HepG2 (cell line): ENCODE measurements around the gene GFOD1. TPM values are rescaled to one million over a fixed set of nuclear protein-coding genes. Genes with fewer than 3 reads are reported as not detected.
A peak's percentile ranks its signal among the peaks of the same experiment; 100 is the strongest.

Experiments
- AGO2 ChIP-seq: fragments of 200-400 bp; formaldehyde crosslinking; optimal IDR thresholded peaks from 2 replicates; pipeline ENCODE3; 2017; ENCODE audit warnings: mild to moderate bottlenecking, low read depth, low read length, moderate library complexity
- DNMT3B ChIP-seq: conservative IDR thresholded peaks from 2 replicates; pipeline ENCODE4 v1.6.1; 2016; ENCODE audit warnings: missing biosample characterization, control low read depth
- ELF1 ChIP-seq: sonication (generic); formaldehyde crosslinking; IDR thresholded peaks from 2 replicates; pipeline ENCODE4 v1.4.0; 2020; ENCODE audit warnings: missing genetic modification reagents
- KLF15 ChIP-seq: sonication (generic); formaldehyde crosslinking; IDR thresholded peaks from 2 replicates; pipeline ENCODE4 v1.8.1; 2023; ENCODE audit warnings: borderline replicate concordance, mild to moderate bottlenecking, inconsistent platforms, missing genetic modification reagents, mixed read lengths
- MEIS1 ChIP-seq: sonication (generic); formaldehyde crosslinking; IDR thresholded peaks from 2 replicates; pipeline ENCODE4 v1.9.0; 2021; ENCODE audit warnings: mild to moderate bottlenecking, missing genetic modification reagents, moderate library complexity, borderline replicate concordance
- MTF2 ChIP-seq: sonication (generic); formaldehyde crosslinking; IDR thresholded peaks from 2 replicates; pipeline ENCODE4 v1.5.0; 2020; ENCODE audit warnings: missing genetic modification reagents, borderline replicate concordance
- REST ChIP-seq, 2 experiments: IDR thresholded peaks; 2 replicates each; pipeline ENCODE4 v1.6.1; 2011 to 2012; ENCODE audit warnings: low read length in 2 of 2, borderline replicate concordance in 1 of 2, low read depth in 1 of 2, mild to moderate bottlenecking in 1 of 2, moderate library complexity in 1 of 2
- RXRA ChIP-seq: sonication (generic); formaldehyde crosslinking; IDR thresholded peaks from 2 replicates; pipeline ENCODE4 v1.5.1; 2020; ENCODE audit warnings: missing genetic modification reagents
- SUZ12 ChIP-seq: fragments of 150-350 bp; IDR thresholded peaks from 2 replicates; pipeline ENCODE4 v1.6.1; 2014; ENCODE audit warnings: low read depth, low read length
- TAF15 ChIP-seq: fragments of 200-400 bp; formaldehyde crosslinking; IDR thresholded peaks from one replicate; pipeline ENCODE4 v1.6.1; 2018; ENCODE audit warnings: mild to moderate bottlenecking, low read depth, low read length; ENCODE audit not compliant: poor library complexity, severe bottlenecking
- TBX3 ChIP-seq: fragments of 450-650 bp; IDR thresholded peaks from 2 replicates; pipeline ENCODE4 v1.6.1; 2017; ENCODE audit warnings: antibody characterized with exemption, mild to moderate bottlenecking, inconsistent platforms, borderline replicate concordance
- XRCC5 ChIP-seq: fragments of 200-400 bp; formaldehyde crosslinking; optimal IDR thresholded peaks from 2 replicates; pipeline ENCODE3; 2017; ENCODE audit warnings: mild to moderate bottlenecking, low read length
- ZBTB33 ChIP-seq: sonication (generic); formaldehyde crosslinking; IDR thresholded peaks from 2 replicates; pipeline ENCODE4 v1.4.0; 2020; ENCODE audit warnings: missing genetic modification reagents
- ZNF264 ChIP-seq: sonication (generic); formaldehyde crosslinking; IDR thresholded peaks from 2 replicates; pipeline ENCODE4 v1.4.0; 2020; ENCODE audit warnings: missing genetic modification reagents
- ZNF564 ChIP-seq: sonication (generic); formaldehyde crosslinking; IDR thresholded peaks from 2 replicates; pipeline ENCODE4 v1.8.1; 2023; ENCODE audit warnings: mild to moderate bottlenecking, missing genetic modification reagents
- ZNF766 ChIP-seq: sonication (generic); formaldehyde crosslinking; IDR thresholded peaks from 2 replicates; pipeline ENCODE4 v1.5.0; 2020; ENCODE audit warnings: missing genetic modification reagents, borderline replicate concordance
- ZNF776 ChIP-seq: sonication (generic); formaldehyde crosslinking; IDR thresholded peaks from 2 replicates; pipeline ENCODE4 v1.4.0; 2020; ENCODE audit warnings: mild to moderate bottlenecking, missing genetic modification reagents
- polyA plus RNA-seq, 8 experiments: library from polyadenylated mRNA; depleted of rRNA in 3 of 8; stranded (reverse) in 7 of 8; unstranded in 1 of 8; fragments of >200 nt; fragmentation: Illumina TruSeq in 4 of 8; extraction: Trizol in 4 of 8; gene quantifications; 2 replicates each; pipeline versions ENCODE4 v1.2.1 to v1.2.3, GENCODE V29; 2011 to 2016; ENCODE audit warnings: low read depth in 4 of 8, missing spikeins in 1 of 8, mixed read lengths in 1 of 8; ENCODE audit not compliant: insufficient read depth in 1 of 8
- total RNA-seq, 5 experiments: library from RNA; depleted of rRNA; stranded (reverse); fragments of >200 nt; fragmentation: Illumina TruSeq; extraction: Trizol; gene quantifications; 2 replicates each; pipeline ENCODE4 v1.2.3, GENCODE V29; 2016; ENCODE audit warnings: low read depth in 1 of 5
- TF ChIP-seq, protein P1 (sequence below): sonication (generic); formaldehyde crosslinking; conservative IDR thresholded peaks from 2 replicates; pipeline ENCODE4 v1.4.0; 2020; ENCODE audit warnings: mild to moderate bottlenecking, missing genetic modification reagents, moderate library complexity
- TF ChIP-seq, protein P2 (sequence below): sonication (generic); formaldehyde crosslinking; conservative IDR thresholded peaks from 2 replicates; pipeline ENCODE4 v1.8.0; 2022; ENCODE audit warnings: missing genetic modification reagents

The GFOD1 gene
- total and polyA plus RNA-seq, 2 of the 13 experiments (the other 11 are each of a cell fraction or from before 2014, with no cell fraction given) = 1.9 to 6.4 TPM

GRCh38 chr6:13484138-13484708 lies 3.2 kb downstream of the GFOD1 start (continued):
- TF ChIP-seq REST (IDR thresholded peaks at IDR 0.05; ENCODE audit: borderline replicate concordance in 1 of 2, low read depth in 1 of 2, low read length in 2 of 2) = no peak
- TF ChIP-seq ZNF776 (CRISPR knock-in tag) = no peak
- no peak for TF ChIP-seq AGO2
- TF ChIP-seq KLF15 (CRISPR knock-in tag) = no peak
- no peak for TF ChIP-seq ZNF766 (CRISPR knock-in tag)
- no peak for TF ChIP-seq ZBTB33 (CRISPR knock-in tag)
- TF ChIP-seq TBX3 = no peak
- TF ChIP-seq RXRA (CRISPR knock-in tag) = no peak
- no peak for TF ChIP-seq SUZ12
- TF ChIP-seq DNMT3B (CRISPR knock-in tag) = 0 out of 2 replicates have a peak, but pooled peaks have one; percentile 60
- TF ChIP-seq MEIS1 (CRISPR knock-in tag) = peak; percentile 75; the same call in 1 of the 2 replicates
- TF ChIP-seq ELF1 (CRISPR knock-in tag) = no peak
- TF ChIP-seq, protein P1, sequence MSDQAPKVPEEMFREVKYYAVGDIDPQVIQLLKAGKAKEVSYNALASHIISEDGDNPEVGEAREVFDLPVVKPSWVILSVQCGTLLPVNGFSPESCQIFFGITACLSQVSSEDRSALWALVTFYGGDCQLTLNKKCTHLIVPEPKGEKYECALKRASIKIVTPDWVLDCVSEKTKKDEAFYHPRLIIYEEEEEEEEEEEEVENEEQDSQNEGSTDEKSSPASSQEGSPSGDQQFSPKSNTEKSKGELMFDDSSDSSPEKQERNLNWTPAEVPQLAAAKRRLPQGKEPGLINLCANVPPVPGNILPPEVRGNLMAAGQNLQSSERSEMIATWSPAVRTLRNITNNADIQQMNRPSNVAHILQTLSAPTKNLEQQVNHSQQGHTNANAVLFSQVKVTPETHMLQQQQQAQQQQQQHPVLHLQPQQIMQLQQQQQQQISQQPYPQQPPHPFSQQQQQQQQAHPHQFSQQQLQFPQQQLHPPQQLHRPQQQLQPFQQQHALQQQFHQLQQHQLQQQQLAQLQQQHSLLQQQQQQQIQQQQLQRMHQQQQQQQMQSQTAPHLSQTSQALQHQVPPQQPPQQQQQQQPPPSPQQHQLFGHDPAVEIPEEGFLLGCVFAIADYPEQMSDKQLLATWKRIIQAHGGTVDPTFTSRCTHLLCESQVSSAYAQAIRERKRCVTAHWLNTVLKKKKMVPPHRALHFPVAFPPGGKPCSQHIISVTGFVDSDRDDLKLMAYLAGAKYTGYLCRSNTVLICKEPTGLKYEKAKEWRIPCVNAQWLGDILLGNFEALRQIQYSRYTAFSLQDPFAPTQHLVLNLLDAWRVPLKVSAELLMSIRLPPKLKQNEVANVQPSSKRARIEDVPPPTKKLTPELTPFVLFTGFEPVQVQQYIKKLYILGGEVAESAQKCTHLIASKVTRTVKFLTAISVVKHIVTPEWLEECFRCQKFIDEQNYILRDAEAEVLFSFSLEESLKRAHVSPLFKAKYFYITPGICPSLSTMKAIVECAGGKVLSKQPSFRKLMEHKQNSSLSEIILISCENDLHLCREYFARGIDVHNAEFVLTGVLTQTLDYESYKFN (CRISPR knock-in tag) = peak; percentile 73
- TF ChIP-seq, protein P2, sequence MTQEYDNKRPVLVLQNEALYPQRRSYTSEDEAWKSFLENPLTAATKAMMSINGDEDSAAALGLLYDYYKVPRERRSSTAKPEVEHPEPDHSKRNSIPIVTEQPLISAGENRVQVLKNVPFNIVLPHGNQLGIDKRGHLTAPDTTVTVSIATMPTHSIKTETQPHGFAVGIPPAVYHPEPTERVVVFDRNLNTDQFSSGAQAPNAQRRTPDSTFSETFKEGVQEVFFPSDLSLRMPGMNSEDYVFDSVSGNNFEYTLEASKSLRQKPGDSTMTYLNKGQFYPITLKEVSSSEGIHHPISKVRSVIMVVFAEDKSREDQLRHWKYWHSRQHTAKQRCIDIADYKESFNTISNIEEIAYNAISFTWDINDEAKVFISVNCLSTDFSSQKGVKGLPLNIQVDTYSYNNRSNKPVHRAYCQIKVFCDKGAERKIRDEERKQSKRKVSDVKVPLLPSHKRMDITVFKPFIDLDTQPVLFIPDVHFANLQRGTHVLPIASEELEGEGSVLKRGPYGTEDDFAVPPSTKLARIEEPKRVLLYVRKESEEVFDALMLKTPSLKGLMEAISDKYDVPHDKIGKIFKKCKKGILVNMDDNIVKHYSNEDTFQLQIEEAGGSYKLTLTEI (CRISPR knock-in tag) = no peak
- no peak for TF ChIP-seq MTF2 (CRISPR knock-in tag)
- TF ChIP-seq XRCC5 = peak; percentile 62
- TF ChIP-seq ZNF264 (CRISPR knock-in tag) = no peak
- TF ChIP-seq TAF15 = no peak
- TF ChIP-seq ZNF564 (CRISPR knock-in tag) = no peak
